Measurements from ENCODE around the gene KLHL26. TPM values are rescaled to one million over a fixed set of nuclear protein-coding genes. Genes with fewer than 3 reads are reported as not detected.
A peak's percentile ranks its signal among the peaks of the same experiment; 100 is the strongest.

The KLHL26 gene
- total RNA-seq, 4 donors from 2014 or later, result 7.9 to 23.2 (median 18.2) TPM

GRCh38 chr19:18629166-18630088 is 7.4 kb upstream of the KLHL26 start:
- no peak overlapping the region for H3K4me3 ChIP-seq (ENCODE audit: low read depth, poor library complexity, severe bottlenecking)

GRCh38 chr19:18633321-18633720 is 3.5 kb upstream of the KLHL26 start:
- intact Hi-C loops (cut with DNase I; ENCODE audit: low total_unique reads), result no loop called here
- no peak for DNase-seq (ENCODE audit: low spot score in 2 of 2)
- 45 to 87% methylated on average over 5 to 7 of the region's 8 CpGs for WGBS, 2 donors
- H3K4me3 ChIP-seq (ENCODE audit: low read depth, poor library complexity, severe bottlenecking), result no peak overlapping the region
- TF ChIP-seq POLR2A (IDR thresholded peaks at IDR 0.05), result no peak
- no peak for TF ChIP-seq CTCF (IDR thresholded peaks at IDR 0.05)

More at GRCh38 chr19:18629166-18630088, 7.4 kb upstream of the KLHL26 start:
- no peak for TF ChIP-seq POLR2A (IDR thresholded peaks at IDR 0.05)
- no peak for TF ChIP-seq CTCF (IDR thresholded peaks at IDR 0.05)
- WGBS, 2 donors, result 63 to 68% methylated on average over 15 of the region's 15 CpGs
- DNase-seq (ENCODE audit: low spot score in 2 of 2), result peak; percentile 82 to 88
- intact Hi-C loops (cut with DNase I; ENCODE audit: low total_unique reads), result no loop called here

GRCh38 chr19:18634612-18635297 is 2.1 kb upstream of the KLHL26 start:
- no peak overlapping the region for H3K4me3 ChIP-seq (ENCODE audit: low read depth, poor library complexity, severe bottlenecking)
- TF ChIP-seq CTCF (IDR thresholded peaks at IDR 0.05) (no peak), POLR2A (IDR thresholded peaks at IDR 0.05) (no peak)
- DNase-seq (ENCODE audit: low spot score in 2 of 2), result no peak
- 24 to 39% methylated on average over 12 of the region's 12 CpGs for WGBS, 2 donors
- intact Hi-C loops (cut with DNase I; ENCODE audit: low total_unique reads), result no loop called here

GRCh38 chr19:18635831-18636182 is 1.0 kb upstream of the KLHL26 start:
- intact Hi-C loops (cut with DNase I; ENCODE audit: low total_unique reads), result no loop called here
- DNase-seq (ENCODE audit: low spot score in 2 of 2), result no peak
- WGBS, 2 donors, result 10 to 11% methylated on average over 6 of the region's 6 CpGs
- TF ChIP-seq POLR2A (IDR thresholded peaks at IDR 0.05) (no peak), CTCF (IDR thresholded peaks at IDR 0.05) (no peak)
- H3K4me3 ChIP-seq (ENCODE audit: low read depth, poor library complexity, severe bottlenecking), result no peak overlapping the region

- intact Hi-C loops (cut with DNase I; ENCODE audit: low total_unique reads), result no loop called here
- no peak for TF ChIP-seq POLR2A (IDR thresholded peaks at IDR 0.05)
- no peak for TF ChIP-seq CTCF (IDR thresholded peaks at IDR 0.05)
Observed at GRCh38 chr19:18636183-18636968, 452 bp upstream of the KLHL26 start.

More at GRCh38 chr19:18636183-18636968, 452 bp upstream of the KLHL26 start:
- DNase-seq (ENCODE audit: low spot score in 2 of 2), result peak; percentile 98 to 100
- WGBS, 2 donors, result 2% methylated on average over 40 to 43 of the region's 44 CpGs
- peak overlapping the region; percentile 18 for H3K4me3 ChIP-seq (ENCODE audit: low read depth, poor library complexity, severe bottlenecking)
